Inferior parietal cortex (tissue), 1 donor: ENCODE results near the gene STAT3.
"Not testable (repeated sequence)": the region's sequence is repeated elsewhere in the genome, so short reads cannot be mapped to it uniquely, and the experiment has no call there.

Source experiments
- DNase-seq: peaks from one replicate; pipeline ENCODE4 v3.0.0-alpha.2; 2016; ENCODE audit errors: extremely low spot score

STAT3 gene

DNA sequence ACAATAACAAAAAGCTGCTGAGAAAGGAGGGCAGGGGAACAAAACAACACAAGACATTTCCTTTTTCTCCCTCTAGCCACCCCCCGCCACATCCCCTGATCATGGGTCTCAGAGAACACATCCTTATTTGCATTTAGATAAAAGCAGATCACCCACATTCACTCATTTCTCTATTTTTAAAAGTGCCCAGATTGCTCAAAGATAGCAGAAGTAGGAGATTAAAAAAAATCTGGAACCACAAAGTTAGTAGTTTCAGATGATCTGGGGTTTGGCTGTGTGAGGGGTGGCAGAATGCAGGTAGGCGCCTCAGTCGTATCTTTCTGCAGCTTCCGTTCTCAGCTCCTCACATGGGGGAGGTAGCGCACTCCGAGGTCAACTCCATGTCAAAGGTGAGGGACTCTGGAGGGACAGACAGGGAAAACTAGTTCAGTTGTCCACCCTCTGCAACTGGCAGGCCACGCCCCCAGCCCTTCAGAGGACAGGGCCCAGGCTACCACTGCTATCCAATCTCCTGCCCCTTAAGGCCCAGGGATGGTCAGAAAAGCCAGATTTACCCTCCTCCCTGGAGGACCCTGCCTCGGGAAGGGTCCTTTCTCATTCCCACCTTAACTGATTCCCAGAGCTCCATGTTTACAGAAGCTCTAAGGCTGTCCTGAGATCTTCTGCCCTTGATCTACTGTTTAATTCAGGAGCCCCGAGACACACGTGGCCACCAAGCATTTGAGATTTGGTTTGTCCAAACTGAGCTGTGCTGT lies 72.7 kb downstream of the STAT3 start:
- no peak for DNase-seq

DNA sequence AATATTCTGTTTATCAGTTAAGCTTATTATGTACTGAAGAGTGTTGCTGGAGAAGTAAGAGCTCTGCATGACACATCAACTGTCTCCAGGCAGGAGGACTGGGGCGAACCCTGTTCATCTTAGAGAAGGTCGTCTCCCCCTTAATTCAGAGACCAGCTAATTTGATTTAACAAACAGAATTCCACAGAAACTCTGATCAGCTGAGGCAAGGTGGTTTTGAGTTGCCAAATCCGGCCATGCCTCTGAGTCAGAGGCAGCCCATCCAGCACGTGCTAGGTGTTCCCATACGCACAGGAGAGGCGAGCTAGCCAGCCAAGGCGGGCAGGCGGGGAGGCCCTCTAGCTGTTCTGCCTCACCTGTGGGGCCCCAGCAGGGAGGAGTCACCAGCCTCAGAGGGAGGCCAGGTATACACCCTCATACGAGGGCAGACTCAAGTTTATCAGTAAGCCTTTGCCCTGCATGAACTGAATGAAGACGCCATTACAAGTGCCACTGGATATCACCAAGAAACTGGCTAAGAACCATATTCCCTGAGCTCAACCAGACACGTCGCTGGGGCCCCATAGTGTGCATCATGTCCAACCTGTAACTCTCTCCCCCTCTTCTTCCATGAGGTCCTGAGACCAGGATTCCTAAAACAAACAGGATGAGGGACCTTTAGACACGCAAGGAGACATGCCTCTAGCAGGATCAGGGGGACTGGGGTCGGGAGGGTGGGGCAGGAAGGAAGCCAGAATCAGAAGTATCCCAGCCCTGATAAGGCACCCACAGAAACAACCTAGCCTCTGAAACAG lies 74.3 kb downstream of the STAT3 start:
- DNase-seq, result no peak

DNA sequence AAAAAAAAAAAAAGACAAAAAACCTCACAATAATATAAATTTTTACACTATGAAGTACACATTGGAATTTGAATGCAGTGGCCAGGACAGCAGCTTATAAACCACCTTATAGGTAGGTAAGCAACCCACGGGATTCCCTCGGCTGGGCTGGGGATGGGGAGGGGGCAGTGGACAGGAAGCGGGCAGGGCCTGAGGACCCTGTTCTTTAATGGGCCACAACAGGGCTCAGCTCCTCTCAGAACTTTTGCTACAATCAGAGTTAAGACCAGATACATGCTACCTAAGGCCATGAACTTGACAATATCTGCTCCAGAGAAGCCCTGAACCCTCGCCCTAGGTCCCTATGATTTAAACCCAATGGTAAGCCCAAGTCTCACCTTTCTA lies 74.9 kb downstream of the STAT3 start:
- no peak for DNase-seq

DNA sequence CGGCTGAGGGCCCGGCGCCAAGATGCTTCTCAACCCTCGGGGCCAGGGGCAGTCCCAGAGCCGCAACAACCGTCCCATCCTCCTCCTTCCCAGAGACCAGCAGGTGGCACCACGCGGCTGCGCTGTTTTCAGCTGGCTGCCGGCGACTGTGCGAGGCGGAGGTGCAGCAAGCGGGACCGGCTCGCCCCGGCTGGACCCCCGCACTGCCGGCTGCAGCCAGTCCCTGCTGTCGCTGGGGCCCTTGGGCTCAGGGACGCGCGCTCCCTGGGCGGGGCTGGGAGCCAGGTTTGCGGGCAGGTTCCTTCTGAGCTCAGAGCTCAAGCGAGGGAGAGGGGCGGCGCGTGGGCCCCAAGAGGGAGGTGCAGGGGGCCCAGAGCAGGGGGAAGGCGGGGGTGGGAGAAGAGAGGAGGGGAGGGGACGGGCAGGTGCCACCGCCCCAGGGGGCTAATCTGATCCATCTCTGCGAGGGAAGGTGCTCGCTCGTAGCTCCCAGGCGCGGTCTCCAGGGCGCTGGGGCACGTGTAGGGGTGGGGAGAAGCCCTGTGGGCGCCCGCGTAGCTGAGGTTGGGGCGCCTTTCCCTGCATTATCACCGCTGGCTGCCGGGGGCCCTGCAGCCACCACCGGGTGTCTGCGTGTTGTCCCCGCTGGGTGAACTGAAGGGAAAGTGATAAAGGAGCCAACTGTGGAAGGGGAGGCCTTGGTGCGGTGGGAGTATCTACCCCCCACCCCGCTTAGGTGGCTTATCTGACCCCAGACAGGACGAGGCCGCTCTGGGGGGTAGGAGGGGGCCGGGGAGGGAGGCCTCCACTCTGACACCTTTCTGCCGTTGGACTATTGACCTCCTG lies 75.7 kb downstream of the STAT3 start:
- peak; percentile 72 for DNase-seq

- no peak for DNase-seq
Measured at GRCh38 chr17:42312035-42312284, 76.3 kb downstream of the STAT3 start.

- DNase-seq, result no peak
Measured at GRCh38 chr17:42311240-42312034, 76.8 kb downstream of the STAT3 start.

DNA sequence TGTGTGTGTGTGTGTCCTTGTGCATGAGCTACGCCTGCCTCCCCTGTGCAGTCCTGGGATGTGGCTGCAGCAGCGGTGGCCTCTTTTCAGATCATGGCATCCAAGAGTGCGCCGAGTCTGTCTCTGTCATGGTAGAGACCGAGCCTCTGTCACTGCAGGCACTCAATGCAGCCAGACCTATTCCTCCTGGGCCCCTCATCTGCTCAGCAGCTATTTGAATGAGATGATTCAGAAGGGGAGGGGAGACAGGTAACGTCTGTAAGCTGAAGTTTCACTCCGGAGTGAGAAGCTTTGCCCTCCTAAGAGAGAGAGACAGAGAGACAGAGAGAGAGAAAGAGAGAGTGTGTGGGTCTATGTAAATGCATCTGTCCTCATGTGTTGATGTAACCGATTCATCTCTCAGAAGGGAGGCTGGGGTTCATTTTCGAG lies 77.4 kb downstream of the STAT3 start:
- no peak for DNase-seq

GRCh38 chr17:42309986-42310786 lies 78.1 kb downstream of the STAT3 start:
- DNase-seq, result no peak

DNA sequence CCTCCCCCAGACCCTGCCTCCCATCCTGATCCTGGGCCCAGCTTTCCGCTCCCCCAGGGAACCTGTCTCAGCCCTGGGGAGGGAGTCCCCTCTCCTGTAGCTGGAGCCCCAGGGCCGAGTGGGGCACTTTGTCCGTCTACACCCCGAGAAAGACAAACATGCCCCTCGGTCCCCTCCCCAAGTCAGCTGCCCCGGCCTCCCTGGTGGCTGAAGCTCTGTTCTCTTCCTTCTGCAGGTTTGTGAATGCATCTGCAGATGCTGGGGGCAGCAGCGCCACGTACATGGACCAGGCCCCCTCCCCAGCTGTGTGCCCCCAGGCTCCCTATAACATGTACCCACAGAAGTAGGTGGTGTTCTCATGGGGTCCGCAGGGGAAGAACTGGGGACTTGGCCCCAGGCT lies 79.1 kb downstream of the STAT3 start:
- DNase-seq, result no peak

- no peak for DNase-seq
Measured at GRCh38 chr17:42308446-42308845, 79.8 kb downstream of the STAT3 start.

DNA sequence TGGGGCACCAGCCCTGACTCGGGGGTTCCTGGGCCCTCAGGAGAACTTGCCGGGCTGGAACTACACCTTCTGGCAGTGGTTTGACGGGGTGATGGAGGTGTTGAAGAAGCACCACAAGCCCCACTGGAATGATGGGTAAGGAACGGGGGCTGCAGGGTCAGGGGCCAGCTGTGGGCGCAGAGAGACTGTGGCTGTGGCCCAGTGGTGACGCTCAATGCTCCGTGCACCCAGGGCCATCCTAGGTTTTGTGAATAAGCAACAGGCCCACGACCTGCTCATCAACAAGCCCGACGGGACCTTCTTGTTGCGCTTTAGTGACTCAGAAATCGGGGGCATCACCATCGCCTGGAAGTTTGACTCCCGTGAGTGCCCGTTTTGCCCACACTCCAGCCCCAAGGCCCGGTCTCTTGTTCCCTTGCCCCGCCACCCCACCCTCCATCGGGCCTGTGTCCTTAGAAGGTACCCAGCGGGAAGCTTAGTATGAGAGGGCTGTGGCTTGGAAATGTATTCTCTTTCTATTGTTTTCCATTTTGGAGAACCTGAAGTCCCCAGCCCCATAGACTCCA lies 80.8 kb downstream of the STAT3 start:
- no peak for DNase-seq

DNA sequence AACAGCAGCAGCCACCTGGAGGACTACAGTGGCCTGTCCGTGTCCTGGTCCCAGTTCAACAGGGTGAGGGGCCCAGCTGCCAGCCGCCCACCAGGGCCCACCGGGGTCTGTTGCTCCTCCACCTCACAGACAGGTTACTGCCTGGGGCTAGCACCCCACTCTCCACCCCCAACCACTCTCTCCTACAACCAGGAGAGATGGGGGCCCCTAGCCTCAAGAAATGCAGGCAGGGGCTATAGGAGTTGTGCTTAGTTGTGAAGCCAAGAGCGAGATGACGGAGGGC lies 81.9 kb downstream of the STAT3 start:
- DNase-seq, result no peak

DNA sequence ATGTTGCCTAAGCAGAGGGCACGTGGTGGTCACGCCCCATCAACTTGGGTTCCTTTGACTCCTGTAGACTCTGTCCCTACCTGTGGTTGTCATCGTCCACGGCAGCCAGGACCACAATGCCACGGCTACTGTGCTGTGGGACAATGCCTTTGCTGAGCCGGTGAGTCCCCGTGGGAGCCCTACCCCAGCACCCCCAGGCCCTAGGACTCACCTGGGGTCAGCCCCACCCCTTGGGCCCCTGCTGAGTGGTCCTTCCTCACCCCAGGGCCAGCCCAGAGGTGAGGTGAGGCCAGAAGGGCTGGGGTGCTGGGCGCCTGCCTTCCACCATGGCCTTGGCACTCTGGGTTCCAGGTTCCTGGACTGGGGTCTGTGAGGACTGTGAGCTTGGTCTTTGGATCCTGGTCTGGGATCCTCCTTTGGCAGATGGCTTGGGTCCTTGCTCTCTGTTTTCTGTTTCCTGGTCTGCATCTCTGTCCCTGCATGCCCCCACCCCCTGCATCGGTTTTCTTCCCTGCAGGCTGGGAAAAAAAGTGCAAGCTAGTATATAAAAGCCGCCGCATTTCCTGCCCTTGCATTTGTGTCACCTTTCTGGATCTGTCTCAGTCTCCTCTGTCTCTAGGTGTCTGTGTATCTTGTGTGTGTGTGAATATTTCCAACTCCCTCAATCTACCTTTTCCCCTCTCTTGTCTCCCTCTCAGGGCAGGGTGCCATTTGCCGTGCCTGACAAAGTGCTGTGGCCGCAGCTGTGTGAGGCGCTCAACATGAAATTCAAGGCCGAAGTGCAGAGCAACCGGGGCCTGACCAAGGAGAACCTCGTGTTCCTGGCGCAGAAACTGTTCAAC lies 82.5 kb downstream of the STAT3 start:
- DNase-seq, result no peak

DNA sequence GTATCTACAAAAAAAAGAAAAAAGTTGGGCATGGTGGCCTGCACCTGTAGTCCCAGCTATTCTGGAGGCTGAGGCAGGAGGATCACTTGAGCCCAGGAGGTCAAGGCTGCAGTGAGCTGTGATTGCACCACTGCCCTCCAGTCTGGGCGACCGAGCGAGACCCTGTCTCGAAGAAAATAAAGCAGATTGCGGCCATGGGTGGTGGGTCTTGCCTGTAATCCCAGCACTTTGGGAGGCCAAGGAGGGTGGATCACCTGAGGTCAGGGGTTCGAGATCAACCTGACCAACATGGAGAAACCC lies 83.3 kb downstream of the STAT3 start:
- not testable (repeated sequence) for DNase-seq

- no peak for DNase-seq
Measured at GRCh38 chr17:42304187-42305030, 83.8 kb downstream of the STAT3 start.

DNA sequence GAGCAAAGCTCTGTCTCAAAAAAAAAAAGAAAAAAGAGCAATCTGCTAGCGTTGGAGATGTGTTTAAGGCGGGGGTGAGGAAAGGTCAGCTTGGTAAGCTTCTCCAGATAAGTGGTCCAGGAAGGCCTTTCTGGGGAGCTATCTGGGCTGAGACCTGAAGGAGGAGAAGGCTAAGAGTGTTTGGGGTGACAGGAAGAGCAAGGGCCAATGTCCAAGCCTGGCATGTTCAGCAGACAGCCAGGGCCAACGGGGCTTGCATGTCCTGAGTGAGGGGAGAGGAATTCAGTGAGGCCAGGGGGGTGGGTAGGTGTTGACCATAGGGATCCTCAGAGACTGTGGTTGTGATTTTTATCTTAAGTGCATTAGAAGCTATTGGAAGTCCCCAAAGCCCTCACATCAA lies 84.5 kb downstream of the STAT3 start:
- no peak for DNase-seq

DNA sequence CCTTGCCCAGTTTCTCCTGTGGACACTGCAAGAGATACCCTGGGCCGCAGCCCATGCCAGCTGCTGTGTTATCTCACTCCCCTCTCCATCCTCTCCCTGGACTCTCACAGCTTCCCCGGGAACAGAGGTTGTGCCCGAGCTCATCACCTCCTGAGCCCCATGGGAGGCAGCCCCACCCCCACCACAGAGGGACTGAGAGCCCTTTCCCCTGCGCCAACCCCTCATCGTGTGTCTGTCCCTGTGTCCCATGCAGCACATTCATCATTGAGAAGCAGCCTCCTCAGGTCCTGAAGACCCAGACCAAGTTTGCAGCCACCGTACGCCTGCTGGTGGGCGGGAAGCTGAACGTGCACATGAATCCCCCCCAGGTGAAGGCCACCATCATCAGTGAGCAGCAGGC lies 87.2 kb downstream of the STAT3 start:
- DNase-seq, result no peak

- DNase-seq, result not testable (repeated sequence)
Measured at GRCh38 chr17:42299913-42300312, 88.3 kb downstream of the STAT3 start.

DNA sequence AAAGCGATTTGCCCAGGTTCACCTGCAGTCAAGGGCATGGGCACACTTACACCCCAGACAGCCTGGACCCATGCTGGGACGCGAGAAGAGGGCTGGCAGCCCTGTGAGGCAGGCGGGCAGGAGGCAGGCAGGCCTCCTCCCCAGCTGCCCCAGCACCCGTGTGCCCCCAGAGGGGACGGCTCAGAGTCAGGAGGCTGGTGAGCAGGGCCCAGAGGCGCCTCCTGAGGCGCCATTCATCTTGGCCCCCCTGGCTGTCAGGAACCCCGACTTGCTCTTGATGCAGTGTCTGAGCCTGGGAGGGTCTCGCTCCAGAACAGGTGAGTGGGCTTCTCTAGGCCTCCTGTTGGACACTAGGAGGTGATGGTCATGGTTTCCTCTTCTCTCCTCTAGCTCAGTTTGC lies 88.9 kb downstream of the STAT3 start:
- DNase-seq, result not testable (repeated sequence)
